OCI-LY3 (cell line): ENCODE data around the gene GLO1.

Source experiments
- EZH2phosphoT487 ChIP-seq: fragments of 200-600 bp; shearing (Covaris generic); IDR thresholded peaks from 2 replicates; pipeline ENCODE4 v1.6.1; 2018; ENCODE audit warnings: antibody characterized with exemption, mixed run types, low read depth
- TF ChIP-seq, protein P1 (sequence below): fragments of 200-600, 300-600 bp; sonication (generic); IDR thresholded peaks from 2 replicates; pipeline ENCODE4 v1.5.1; 2014; ENCODE audit warnings: antibody characterized with exemption, low read length, low read depth

DNA sequence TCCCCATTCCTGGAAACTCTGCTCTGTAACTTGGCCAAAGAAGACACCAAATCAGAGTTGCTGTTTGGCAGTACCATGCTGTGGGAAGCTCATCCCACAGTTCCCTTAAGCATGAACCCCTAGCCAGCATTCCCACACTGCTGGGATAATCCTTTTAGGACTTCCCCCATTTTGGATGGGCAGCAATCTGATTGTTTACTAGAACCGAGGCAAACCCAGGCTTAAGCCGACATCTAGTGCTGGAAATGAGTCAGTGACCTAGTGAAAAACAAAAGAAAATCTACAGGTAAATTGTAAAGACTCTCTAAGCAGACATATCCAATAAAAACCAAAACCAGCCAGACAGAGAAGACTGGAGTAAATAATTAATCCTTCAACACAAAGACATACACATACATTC, 17.4 kb upstream of the GLO1 start:
- TF ChIP-seq, protein P1, sequence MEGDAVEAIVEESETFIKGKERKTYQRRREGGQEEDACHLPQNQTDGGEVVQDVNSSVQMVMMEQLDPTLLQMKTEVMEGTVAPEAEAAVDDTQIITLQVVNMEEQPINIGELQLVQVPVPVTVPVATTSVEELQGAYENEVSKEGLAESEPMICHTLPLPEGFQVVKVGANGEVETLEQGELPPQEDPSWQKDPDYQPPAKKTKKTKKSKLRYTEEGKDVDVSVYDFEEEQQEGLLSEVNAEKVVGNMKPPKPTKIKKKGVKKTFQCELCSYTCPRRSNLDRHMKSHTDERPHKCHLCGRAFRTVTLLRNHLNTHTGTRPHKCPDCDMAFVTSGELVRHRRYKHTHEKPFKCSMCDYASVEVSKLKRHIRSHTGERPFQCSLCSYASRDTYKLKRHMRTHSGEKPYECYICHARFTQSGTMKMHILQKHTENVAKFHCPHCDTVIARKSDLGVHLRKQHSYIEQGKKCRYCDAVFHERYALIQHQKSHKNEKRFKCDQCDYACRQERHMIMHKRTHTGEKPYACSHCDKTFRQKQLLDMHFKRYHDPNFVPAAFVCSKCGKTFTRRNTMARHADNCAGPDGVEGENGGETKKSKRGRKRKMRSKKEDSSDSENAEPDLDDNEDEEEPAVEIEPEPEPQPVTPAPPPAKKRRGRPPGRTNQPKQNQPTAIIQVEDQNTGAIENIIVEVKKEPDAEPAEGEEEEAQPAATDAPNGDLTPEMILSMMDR, result peak; percentile 22; the same call in 1 of the 2 replicates
- TF ChIP-seq EZH2phosphoT487, result no peak
